H9 (cell line): ENCODE measurements around the gene KIF26B. TPM values are rescaled to one million over a fixed set of nuclear protein-coding genes. Genes with fewer than 3 reads are reported as not detected.

Experiments
- DNase-seq: peaks from one replicate; pipeline ENCODE4 v3.0.0-alpha.2; 2017
- H2AFZ ChIP-seq: one replicate; pipeline ENCODE4 v1.6.1; 2013; ENCODE audit warnings: mild to moderate bottlenecking, low read length, control low read depth, moderate library complexity
- H2AK5ac ChIP-seq: 2 replicates; pipeline ENCODE4 v1.6.1; 2013; ENCODE audit warnings: low read length, control low read depth, mixed read lengths; ENCODE audit not compliant: insufficient read length
- H2BK120ac ChIP-seq: one replicate; pipeline ENCODE4 v1.6.1; 2013; ENCODE audit warnings: low read depth, mild to moderate bottlenecking, low read length, control low read depth, inconsistent platforms; ENCODE audit not compliant: poor library complexity, severe bottlenecking
- H2BK12ac ChIP-seq: 2 replicates; pipeline ENCODE4 v1.6.1; 2013; ENCODE audit warnings: low read length, control low read depth, mixed read lengths, low read depth; ENCODE audit not compliant: insufficient read length
- H2BK15ac ChIP-seq: 2 replicates; pipeline ENCODE4 v1.6.1; 2013; ENCODE audit warnings: low read depth, low read length, control low read depth
- H2BK20ac ChIP-seq: one replicate; pipeline ENCODE4 v1.6.1; 2013; ENCODE audit warnings: low read depth, mild to moderate bottlenecking, low read length, control low read depth, inconsistent platforms; ENCODE audit not compliant: poor library complexity, severe bottlenecking
- H2BK5ac ChIP-seq: 2 replicates; pipeline ENCODE4 v1.6.1; 2013; ENCODE audit warnings: low read length, control low read depth, mixed read lengths; ENCODE audit not compliant: insufficient read length
- H3K14ac ChIP-seq: 2 replicates; pipeline ENCODE4 v1.6.1; 2013; ENCODE audit warnings: low read length, control low read depth; ENCODE audit not compliant: insufficient read depth
- H3K18ac ChIP-seq: 2 replicates; pipeline ENCODE4 v1.6.1; 2013; ENCODE audit warnings: low read depth, mild to moderate bottlenecking, mixed read lengths, low read length, control low read depth; ENCODE audit not compliant: insufficient read length
- H3K23ac ChIP-seq: 2 replicates; pipeline ENCODE4 v1.6.1; 2013; ENCODE audit warnings: low read length, control low read depth, mixed read lengths, low read depth; ENCODE audit not compliant: insufficient read length
- H3K23me2 ChIP-seq: 2 replicates; pipeline ENCODE4 v1.6.1; 2013; ENCODE audit warnings: low read depth, mild to moderate bottlenecking, mixed read lengths, low read length, control low read depth; ENCODE audit not compliant: insufficient read length, poor library complexity, severe bottlenecking
- H3K27ac ChIP-seq: 2 replicates; pipeline ENCODE4 v1.5.1; 2013; ENCODE audit warnings: low read length, control low read depth, mixed read lengths, low read depth; ENCODE audit not compliant: insufficient read length
- H3K27me3 ChIP-seq: 2 replicates; pipeline ENCODE4 v1.6.1; 2013; ENCODE audit warnings: low read length, control low read depth, inconsistent platforms; ENCODE audit not compliant: insufficient read depth
- H3K4ac ChIP-seq: 2 replicates; pipeline ENCODE4 v1.6.1; 2013; ENCODE audit warnings: low read depth, mild to moderate bottlenecking, control low read depth, inconsistent platforms, low read length, moderate library complexity
- H3K4me1 ChIP-seq: 2 replicates; pipeline ENCODE4 v1.6.1; 2013; ENCODE audit warnings: low read length, control low read depth, inconsistent platforms; ENCODE audit not compliant: insufficient read depth
- H3K4me2 ChIP-seq: 2 replicates; pipeline ENCODE4 v1.6.1; 2013; ENCODE audit warnings: low read length, control low read depth, mixed read lengths; ENCODE audit not compliant: insufficient read length, insufficient read depth
- H3K56ac ChIP-seq: 2 replicates; pipeline ENCODE4 v1.6.1; 2013; ENCODE audit warnings: low read depth, mild to moderate bottlenecking, mixed read lengths, low read length, control low read depth; ENCODE audit not compliant: insufficient read length
- H3K79me1 ChIP-seq: 2 replicates; pipeline ENCODE4 v1.6.1; 2013; ENCODE audit warnings: low read depth, mild to moderate bottlenecking, moderate library complexity, low read length, control low read depth, inconsistent platforms; ENCODE audit not compliant: insufficient read depth, poor library complexity, severe bottlenecking
- H3K79me2 ChIP-seq: 2 replicates; pipeline ENCODE4 v1.6.1; 2013; ENCODE audit warnings: low read length, control low read depth, inconsistent platforms; ENCODE audit not compliant: insufficient read depth
- H3K9ac ChIP-seq: 2 replicates; pipeline ENCODE4 v1.6.1; 2013; ENCODE audit warnings: low read length, control low read depth, mixed read lengths; ENCODE audit not compliant: insufficient read length; ENCODE audit errors: extremely low read depth
- H3K9me3 ChIP-seq: one replicate; pipeline ENCODE4 v1.6.1; 2013; ENCODE audit warnings: low read depth, low read length, inconsistent platforms; ENCODE audit not compliant: control insufficient read depth
- H3T11ph ChIP-seq: one replicate; pipeline ENCODE4 v1.6.1; 2013; ENCODE audit warnings: mild to moderate bottlenecking, low read length, control low read depth, inconsistent platforms
- H4K20me1 ChIP-seq: one replicate; pipeline ENCODE4 v1.6.1; 2013; ENCODE audit not compliant: control insufficient read depth, insufficient read length, insufficient read depth
- H4K5ac ChIP-seq: 2 replicates; pipeline ENCODE4 v1.6.1; 2013; ENCODE audit warnings: low read depth, mild to moderate bottlenecking, mixed read lengths, low read length, control low read depth; ENCODE audit not compliant: insufficient read length
- H4K8ac ChIP-seq: replicated peaks from 2 replicates; pipeline ENCODE4 v1.6.1; 2013; ENCODE audit warnings: low read length, control low read depth, mixed read lengths, low read depth; ENCODE audit not compliant: insufficient read length
- H4K91ac ChIP-seq: 2 replicates; pipeline ENCODE4 v1.6.1; 2013; ENCODE audit warnings: low read depth, mild to moderate bottlenecking, moderate library complexity, mixed read lengths, low read length, control low read depth; ENCODE audit not compliant: insufficient read length
- H3K27ac Mint-ChIP-seq, 3 experiments: 2 replicates in 2 of 3; 3 replicates in 1 of 3; pipeline ENCODE4 v1.8.0; 2020 to 2021; ENCODE audit warnings: mixed read lengths in 3 of 3, mild to moderate bottlenecking in 1 of 3, moderate library complexity in 1 of 3
- H3K27me3 Mint-ChIP-seq: 2 replicates; pipeline ENCODE4 v1.8.0; 2021; ENCODE audit warnings: low read depth, mild to moderate bottlenecking, moderate library complexity, mixed read lengths
- H3K36me3 Mint-ChIP-seq, 3 experiments: 2 replicates in 2 of 3; 3 replicates in 1 of 3; pipeline ENCODE4 v1.8.0; 2020 to 2021; ENCODE audit warnings: low read depth in 3 of 3, mixed read lengths in 3 of 3; ENCODE audit not compliant: insufficient read depth in 1 of 3
- H3K4me1 Mint-ChIP-seq, 2 experiments: 2 replicates each; pipeline ENCODE4 v1.8.0; 2020; ENCODE audit warnings: mixed read lengths in 2 of 2
- H3K4me3 Mint-ChIP-seq, 2 experiments: 2 replicates in 1 of 2; 3 replicates in 1 of 2; pipeline ENCODE4 v1.8.0; 2020 to 2021; ENCODE audit warnings: mild to moderate bottlenecking in 2 of 2, mixed read lengths in 2 of 2, moderate library complexity in 1 of 2
- H3K9me3 Mint-ChIP-seq, 2 experiments: 2 replicates in 1 of 2; 3 replicates in 1 of 2; pipeline ENCODE4 v1.8.0; 2020; ENCODE audit warnings: mild to moderate bottlenecking in 2 of 2, mixed read lengths in 2 of 2, moderate library complexity in 1 of 2
- CTCF ChIP-seq: fragments of 200-600 bp; sonication (generic); conservative IDR thresholded peaks from 3 replicates; pipeline ENCODE4 v1.8.0; 2021; ENCODE audit warnings: antibody characterized with exemption, mild to moderate bottlenecking
- WGBS: extraction: QIAGEN DNeasy Blood & Tissue Kit; methylation state at CpG from one replicate; pipeline ENCODE4 v1.1.7; 2013; ENCODE audit warnings: missing lambda C conversion rate, low lambda C conversion rate, mixed read lengths; ENCODE audit not compliant: insufficient read length; ENCODE audit errors: extremely low coverage; 5-methylcytosine and 5-hydroxymethylcytosine counted together
- total RNA-seq: library from RNA; stranded (reverse); gene quantifications from 2 replicates; pipeline ENCODE4 v1.2.1, GENCODE V29; 2021

Gene KIF26B
- total RNA-seq, 1 experiment from 2014 or later, result 0.13 TPM

- no peak overlapping the region for H3K27ac Mint-ChIP-seq
- DNase-seq, result no peak
- no peak overlapping the region for H2AFZ ChIP-seq
- no peak overlapping the region for H2BK5ac ChIP-seq
- H4K91ac ChIP-seq, result no peak overlapping the region
- no peak overlapping the region for H3K14ac ChIP-seq
- no peak overlapping the region for H2BK15ac ChIP-seq
- no peaks in the 10 kb centered on the region for H3K9me3 ChIP-seq
- no peak overlapping the region for H3K4me2 ChIP-seq
- H4K8ac ChIP-seq, result no peak overlapping the region
- H2BK20ac ChIP-seq, result no peak overlapping the region
- no peak overlapping the region for H2BK12ac ChIP-seq
- no peak overlapping the region for H2BK120ac ChIP-seq
- H3K9me3 Mint-ChIP-seq, result peaks cover 16 to 27% of the 10 kb centered on the region in 2 experiments
- TF ChIP-seq CTCF, result no peak
- peaks cover 0 to 23% (median 2%) of the 10 kb centered on the region in 3 experiments; a peak in 4 of 7 replicates for H3K36me3 Mint-ChIP-seq
- no peaks in the 10 kb centered on the region for H3K23me2 ChIP-seq
- no peak overlapping the region for H3K9ac ChIP-seq
- H4K20me1 ChIP-seq, result no peaks in the 10 kb centered on the region
- no CpG with 5 or more reads among the region's 9 CpGs for WGBS
- H3K27ac ChIP-seq, result no peak overlapping the region
- H3K18ac ChIP-seq, result no peak overlapping the region
- H3T11ph ChIP-seq, result no peak overlapping the region
- no peaks in the 10 kb centered on the region for H3K79me2 ChIP-seq
- H3K4me1 Mint-ChIP-seq, result peaks cover 11 to 12% of the 10 kb centered on the region in 2 experiments
- H3K79me1 ChIP-seq, result no peaks in the 10 kb centered on the region
- no peak overlapping the region for H3K56ac ChIP-seq
- H3K4me3 Mint-ChIP-seq, result no peak overlapping the region
- H3K4me1 ChIP-seq, result no peaks in the 10 kb centered on the region
- no peaks in the 10 kb centered on the region for H3K27me3 ChIP-seq
- H3K23ac ChIP-seq, result no peak overlapping the region
- no peak overlapping the region for H3K4ac ChIP-seq
- H4K5ac ChIP-seq, result no peak overlapping the region
- H2AK5ac ChIP-seq, result no peak overlapping the region
- peaks cover 24% of the 10 kb centered on the region for H3K27me3 Mint-ChIP-seq
Measured at GRCh38 chr1:245645894-245646293, 491.1 kb downstream of the KIF26B start.
